Smooth muscle cell (in vitro differentiated cells): ENCODE results near the gene NUBPL. TPM values are rescaled to one million over a fixed set of nuclear protein-coding genes. Genes with fewer than 3 reads are reported as not detected.

Source experiments
- DNase-seq: peaks from one replicate; lab custom pipeline; 2025; ENCODE audit not compliant: unreplicated experiment; lab: John Stamatoyannopoulos, UW
- H2AFZ ChIP-seq: fragments of 200-600 bp; sonication (generic); 2 replicates; pipeline ENCODE4 v1.6.0; 2016; ENCODE audit warnings: antibody characterized with exemption, low read depth, mild to moderate bottlenecking
- H3F3A ChIP-seq: fragments of 200-600 bp; sonication (generic); 2 replicates; pipeline ENCODE4 v1.6.0; 2017; ENCODE audit warnings: antibody characterized with exemption, low read depth
- H3K27ac ChIP-seq: fragments of 200-600 bp; sonication (generic); 2 replicates; pipeline ENCODE4 v1.5.1; 2016; ENCODE audit warnings: low read depth, mild to moderate bottlenecking
- H3K27me3 ChIP-seq: fragments of 200-600 bp; sonication (generic); 2 replicates; pipeline ENCODE4 v1.6.1; 2016; ENCODE audit warnings: low read depth, mild to moderate bottlenecking
- H3K36me3 ChIP-seq: fragments of 200-600 bp; sonication (generic); 2 replicates; pipeline ENCODE4 v1.5.1; 2016; ENCODE audit warnings: low read depth
- H3K4me1 ChIP-seq: fragments of 200-600 bp; sonication (generic); 2 replicates; pipeline ENCODE4 v1.5.1; 2016; ENCODE audit warnings: low read depth
- H3K4me2 ChIP-seq: fragments of 200-600 bp; sonication (generic); 2 replicates; pipeline ENCODE4 v1.6.0; 2016; ENCODE audit warnings: mild to moderate bottlenecking
- H3K4me3 ChIP-seq: fragments of 200-600 bp; sonication (generic); 2 replicates; pipeline ENCODE4 v1.5.1; 2016; ENCODE audit warnings: mild to moderate bottlenecking
- H3K79me2 ChIP-seq: fragments of 200-600 bp; sonication (generic); 2 replicates; pipeline ENCODE4 v1.6.0; 2016; ENCODE audit warnings: low read depth, mild to moderate bottlenecking
- H3K9ac ChIP-seq: fragments of 200-600 bp; sonication (generic); 2 replicates; pipeline ENCODE4 v1.6.0; 2016; ENCODE audit warnings: low read depth
- H3K9me3 ChIP-seq: fragments of 200-600 bp; sonication (generic); replicated peaks from 2 replicates; pipeline ENCODE4 v1.5.1; 2016; ENCODE audit warnings: low read depth
- H4K20me1 ChIP-seq: fragments of 200-600 bp; sonication (generic); 2 replicates; pipeline ENCODE4 v1.6.0; 2016; ENCODE audit warnings: low read depth
- WGBS: methylation state at CpG from one replicate; pipeline ENCODE4 v1.1.7; 2016; ENCODE audit warnings: low lambda C conversion rate; 5-methylcytosine and 5-hydroxymethylcytosine counted together
- polyA plus RNA-seq: library from polyadenylated mRNA; unstranded; fragments of >200 nt; fragmentation: Nextera tagmentation; extraction: Ambion mirVana; gene quantifications from 2 replicates; pipeline ENCODE4 v1.2.1, GENCODE V29; 2016
- total RNA-seq: library from RNA; depleted of rRNA; stranded (reverse); fragments of >200 nt; gene quantifications from 2 replicates; pipeline ENCODE4 v1.2.3, GENCODE V29; 2014
- TF ChIP-seq, protein P1 (sequence below): fragments of 200-600 bp; sonication (generic); IDR thresholded peaks from 2 replicates; pipeline ENCODE4 v1.5.1; 2017; ENCODE audit warnings: borderline replicate concordance, mild to moderate bottlenecking, antibody characterized with exemption; ENCODE audit not compliant: insufficient read depth, poor library complexity, severe bottlenecking

The NUBPL gene
- total and polyA plus RNA-seq, 2 experiments from 2014 or later: 9.1 to 11.7 TPM

DNA sequence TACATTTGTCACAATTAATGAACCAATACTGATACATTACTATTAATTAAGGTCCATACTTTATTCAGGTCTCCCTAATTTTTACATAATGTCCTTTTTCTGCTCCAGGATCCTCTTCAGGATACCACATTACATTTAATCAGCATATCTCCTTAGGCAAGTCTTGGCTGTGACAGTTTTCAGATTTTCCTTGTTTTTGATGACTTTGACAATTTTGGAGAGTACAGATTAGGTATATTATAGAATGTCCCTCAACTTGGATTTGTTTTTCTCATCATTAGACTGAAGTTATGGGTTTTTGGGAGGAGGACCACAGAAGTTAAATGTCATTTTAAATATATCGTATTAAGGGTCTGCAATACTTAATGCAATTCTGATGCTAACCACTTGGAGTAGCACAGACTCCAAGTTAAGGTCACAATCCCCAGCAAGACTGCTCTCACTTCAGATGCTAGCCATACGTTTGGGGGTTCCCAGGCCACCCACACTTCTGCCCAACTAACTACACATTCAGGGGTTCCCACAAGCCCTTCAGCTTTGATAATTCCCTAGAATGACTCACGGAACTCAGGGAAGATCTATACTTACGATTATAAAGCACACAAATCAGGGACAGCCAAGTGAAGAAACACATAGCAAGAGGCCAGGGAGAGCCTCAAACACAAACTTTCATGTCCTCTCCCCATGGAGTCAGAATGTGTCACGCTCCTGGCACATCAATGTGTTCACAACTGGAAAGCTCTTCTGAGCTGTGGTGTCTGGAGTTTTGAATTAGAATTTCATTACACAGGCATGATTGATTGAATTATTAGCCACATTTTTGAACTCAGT lies 17.0 kb upstream of the NUBPL start:
- TF ChIP-seq, protein P1, sequence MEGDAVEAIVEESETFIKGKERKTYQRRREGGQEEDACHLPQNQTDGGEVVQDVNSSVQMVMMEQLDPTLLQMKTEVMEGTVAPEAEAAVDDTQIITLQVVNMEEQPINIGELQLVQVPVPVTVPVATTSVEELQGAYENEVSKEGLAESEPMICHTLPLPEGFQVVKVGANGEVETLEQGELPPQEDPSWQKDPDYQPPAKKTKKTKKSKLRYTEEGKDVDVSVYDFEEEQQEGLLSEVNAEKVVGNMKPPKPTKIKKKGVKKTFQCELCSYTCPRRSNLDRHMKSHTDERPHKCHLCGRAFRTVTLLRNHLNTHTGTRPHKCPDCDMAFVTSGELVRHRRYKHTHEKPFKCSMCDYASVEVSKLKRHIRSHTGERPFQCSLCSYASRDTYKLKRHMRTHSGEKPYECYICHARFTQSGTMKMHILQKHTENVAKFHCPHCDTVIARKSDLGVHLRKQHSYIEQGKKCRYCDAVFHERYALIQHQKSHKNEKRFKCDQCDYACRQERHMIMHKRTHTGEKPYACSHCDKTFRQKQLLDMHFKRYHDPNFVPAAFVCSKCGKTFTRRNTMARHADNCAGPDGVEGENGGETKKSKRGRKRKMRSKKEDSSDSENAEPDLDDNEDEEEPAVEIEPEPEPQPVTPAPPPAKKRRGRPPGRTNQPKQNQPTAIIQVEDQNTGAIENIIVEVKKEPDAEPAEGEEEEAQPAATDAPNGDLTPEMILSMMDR: peak; percentile 28

DNA sequence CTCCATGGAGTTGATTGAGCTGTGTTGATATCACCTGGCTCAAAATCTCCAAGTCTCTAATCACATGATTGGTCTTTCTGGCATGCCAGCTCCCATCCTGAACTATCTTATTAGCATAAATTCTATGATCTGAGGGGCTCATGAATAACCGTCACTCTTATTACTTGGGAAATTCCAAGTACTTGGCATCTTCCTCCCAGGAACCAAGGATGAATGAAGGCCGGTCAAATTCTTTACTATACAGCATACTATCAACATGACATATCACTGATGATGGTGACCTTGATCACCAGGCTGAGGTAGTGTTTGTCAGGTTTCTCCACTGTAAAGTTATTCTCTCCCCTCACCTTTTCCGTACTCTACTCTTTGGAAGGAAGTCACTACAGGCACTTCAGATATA lies 16.4 kb upstream of the NUBPL start:
- no peaks in the 10 kb centered on the region for H3K9me3 ChIP-seq
- no peaks in the 10 kb centered on the region for H3K4me1 ChIP-seq
- H3K4me3 ChIP-seq: no peak overlapping the region
- H3K4me2 ChIP-seq: no peak overlapping the region
- no peaks in the 10 kb centered on the region for H4K20me1 ChIP-seq
- no peaks in the 10 kb centered on the region for H3K79me2 ChIP-seq
- no peak overlapping the region for H3K9ac ChIP-seq
- H3K36me3 ChIP-seq: no peaks in the 10 kb centered on the region
- H3K27ac ChIP-seq: no peak overlapping the region
- H3K27me3 ChIP-seq: no peaks in the 10 kb centered on the region
- peak overlapping the region; percentile 50 for H2AFZ ChIP-seq
- TF ChIP-seq, protein P1: no peak
- 97% methylated on average over 3 of the region's 3 CpGs for WGBS
- H3F3A ChIP-seq: no peaks in the 10 kb centered on the region
- DNase-seq: no peak

More for the DNA sequence above, 17.0 kb upstream of the NUBPL start:
- Histone ChIP-seq H3K27me3 (no peaks in the 10 kb centered on the region), H3K4me1 (no peaks in the 10 kb centered on the region), H2AFZ (no peak overlapping the region), H3K79me2 (no peaks in the 10 kb centered on the region), H3K4me2 (no peak overlapping the region), H4K20me1 (no peaks in the 10 kb centered on the region), H3K27ac (no peak overlapping the region), H3F3A (no peaks in the 10 kb centered on the region), H3K9me3 (no peaks in the 10 kb centered on the region), H3K36me3 (no peaks in the 10 kb centered on the region), H3K9ac (no peak overlapping the region), H3K4me3 (no peak overlapping the region)
- DNase-seq: no peak
- WGBS: 70% methylated on average over 5 of the region's 5 CpGs

DNA sequence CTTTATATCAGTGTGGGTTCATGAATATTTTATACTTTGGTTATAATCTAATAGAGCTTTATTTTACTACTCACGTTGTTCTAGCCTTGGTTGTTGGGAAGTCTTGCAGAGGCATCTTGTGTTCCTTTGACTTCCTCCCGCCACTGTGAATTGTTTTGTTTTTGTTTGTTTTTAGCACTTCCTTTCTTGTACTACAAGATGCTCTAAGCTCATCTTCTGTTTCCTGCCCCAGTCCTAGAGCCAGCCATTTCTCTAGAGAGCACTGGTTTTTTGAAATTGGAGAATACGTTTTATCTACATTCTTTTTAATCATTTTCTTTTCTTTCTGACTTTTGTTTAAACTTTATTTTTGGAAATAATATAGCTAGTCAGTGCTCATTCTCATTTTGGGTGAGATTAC lies 15.9 kb upstream of the NUBPL start:
- no peak for DNase-seq
- TF ChIP-seq, protein P1: no peak
- H2AFZ ChIP-seq: peak overlapping the region; percentile 50
- H3K9me3 ChIP-seq: no peaks in the 10 kb centered on the region
- H4K20me1 ChIP-seq: no peaks in the 10 kb centered on the region
- no peaks in the 10 kb centered on the region for H3K36me3 ChIP-seq
- no peak overlapping the region for H3K9ac ChIP-seq
- no peaks in the 10 kb centered on the region for H3K27me3 ChIP-seq
- H3K4me2 ChIP-seq: no peak overlapping the region
- no peak overlapping the region for H3K4me3 ChIP-seq
- no peaks in the 10 kb centered on the region for H3K79me2 ChIP-seq
- H3F3A ChIP-seq: no peaks in the 10 kb centered on the region
- no peaks in the 10 kb centered on the region for H3K4me1 ChIP-seq
- WGBS: 71% methylated on average over 3 of the region's 3 CpGs
- no peak overlapping the region for H3K27ac ChIP-seq

DNA sequence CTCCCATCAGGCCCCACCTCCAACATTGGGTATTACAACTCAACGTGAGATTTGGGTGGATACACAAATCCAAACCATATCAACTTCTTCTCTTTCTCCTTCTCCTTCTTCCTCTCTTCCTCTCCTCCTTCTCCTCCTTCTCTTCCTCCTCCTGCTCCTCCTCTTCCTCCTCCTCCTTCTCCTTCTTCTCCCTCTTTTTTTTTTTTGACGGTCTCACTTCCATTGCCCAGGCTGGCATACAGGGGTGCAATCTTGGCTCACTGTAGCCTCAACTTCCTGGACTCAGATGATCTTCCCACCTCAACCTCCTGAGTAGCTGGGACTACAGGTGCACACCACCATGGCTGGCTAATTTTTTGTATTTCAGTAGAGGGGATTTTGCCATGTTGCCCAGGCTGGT lies 11.4 kb upstream of the NUBPL start:
- no peaks in the 10 kb centered on the region for H3K79me2 ChIP-seq
- H3K4me3 ChIP-seq: no peak overlapping the region
- TF ChIP-seq, protein P1: no peak
- H3K27ac ChIP-seq: no peak overlapping the region
- peaks cover 29% of the 10 kb centered on the region for H3K27me3 ChIP-seq
- H3K9ac ChIP-seq: no peak overlapping the region
- H2AFZ ChIP-seq: no peak overlapping the region
- H4K20me1 ChIP-seq: no peaks in the 10 kb centered on the region
- no peak overlapping the region for H3K4me2 ChIP-seq
- no peaks in the 10 kb centered on the region for H3F3A ChIP-seq
- DNase-seq: no peak
- 81% methylated on average over 2 of the region's 2 CpGs for WGBS
- H3K4me1 ChIP-seq: no peaks in the 10 kb centered on the region
- no peaks in the 10 kb centered on the region for H3K9me3 ChIP-seq
- H3K36me3 ChIP-seq: no peaks in the 10 kb centered on the region
